Activated CD8-positive, alpha-beta T cell treated with anti-CD3 and anti-CD28 coated beads for 36 hours (primary cell): Measurements from ENCODE around the gene ADGRD2. TPM values are rescaled to one million over a fixed set of nuclear protein-coding genes. Genes with fewer than 3 reads are reported as not detected.
"Not testable (repeated sequence)": the region's sequence is repeated elsewhere in the genome, so short reads cannot be mapped to it uniquely, and the experiment has no call there.

ENCODE experiments used
- ATAC-seq: fragments of 200-7000 bp; cut with Tn5 transposase; one replicate; pipeline ENCODE4 v1.10.0; 2021; ENCODE audit warnings: mild to moderate bottlenecking, moderate library complexity
- CTCF ChIA-PET: fragments of 350-600 bp; sonication (Branson Sonifier 250); formaldehyde crosslinking; loops from one replicate; lab custom pipeline; 2021; ENCODE audit warnings: antibody characterized with exemption; lab: Charles Lee
- POLR2A ChIA-PET: fragments of 350-600 bp; sonication (Branson Sonifier 250); formaldehyde crosslinking; loops from one replicate; lab custom pipeline; 2021; ENCODE audit warnings: antibody characterized with exemption; lab: Charles Lee
- DNase-seq: peaks from one replicate; pipeline ENCODE4 v3.0.0-alpha.2; 2020
- H3K27ac Mint-ChIP-seq: one replicate; pipeline ENCODE4 v1.8.0; 2021; ENCODE audit warnings: mild to moderate bottlenecking, mixed read lengths
- H3K27me3 Mint-ChIP-seq: one replicate; pipeline ENCODE4 v1.8.0; 2021; ENCODE audit warnings: mixed read lengths
- H3K36me3 Mint-ChIP-seq: one replicate; pipeline ENCODE4 v1.8.0; 2021; ENCODE audit warnings: low read depth, mixed read lengths
- H3K4me1 Mint-ChIP-seq: one replicate; pipeline ENCODE4 v1.8.0; 2021; ENCODE audit warnings: low read depth, mixed read lengths
- H3K4me3 Mint-ChIP-seq: one replicate; pipeline ENCODE4 v1.8.0; 2021; ENCODE audit warnings: mild to moderate bottlenecking, moderate library complexity, mixed read lengths
- H3K9me3 Mint-ChIP-seq: one replicate; pipeline ENCODE4 v1.8.0; 2021; ENCODE audit warnings: mixed read lengths
- CTCF ChIP-seq: fragments of 200-600 bp; IDR thresholded peaks from one replicate; pipeline ENCODE4 v1.8.0; 2022; ENCODE audit warnings: antibody characterized with exemption, mild to moderate bottlenecking
- intact Hi-C: fragments of 100-400 bp; cut with micrococcal nuclease; formaldehyde crosslinking; loops from one replicate; pipeline ENCODE4 v1.10.0; 2022
- total RNA-seq, 2 experiments: library from RNA; stranded (reverse); gene quantifications; one replicate each; pipeline ENCODE4 v1.2.3, GENCODE V29; 2021

Gene ADGRD2
- total RNA-seq, 2 experiments from 2014 or later: not detected

GRCh38 chr9:124415852-124416484, 34.3 kb upstream of the ADGRD2 start:
- POLR2A ChIA-PET: no interaction called here
- H3K4me1 Mint-ChIP-seq: peaks cover 30% of the 10 kb centered on the region
- peaks cover 34% of the 10 kb centered on the region for H3K36me3 Mint-ChIP-seq
- intact Hi-C loops: no loop called here
- no peak for TF ChIP-seq CTCF
- no peak for DNase-seq
- peak overlapping the region; percentile 94 for H3K4me3 Mint-ChIP-seq
- no peaks in the 10 kb centered on the region for H3K27me3 Mint-ChIP-seq
- H3K9me3 Mint-ChIP-seq: peaks cover 1% of the 10 kb centered on the region
- CTCF ChIA-PET: interaction anchor here (0.6 to 9.4 kb wide), 2 partner anchors 122 to 1179 kb away, joined by 4 to 93 read pairs; no protein-coding TSS in a partner anchor
- no peak for ATAC-seq
- no peak overlapping the region for H3K27ac Mint-ChIP-seq

GRCh38 chr9:124419832-124420489, 30.3 kb upstream of the ADGRD2 start:
- Mint-ChIP-seq H3K27ac (no peak overlapping the region), H3K4me3 (no peak overlapping the region), H3K9me3 (peaks cover 1% of the 10 kb centered on the region), H3K27me3 (no peaks in the 10 kb centered on the region), H3K36me3 (peaks cover 2% of the 10 kb centered on the region), H3K4me1 (peaks cover 3% of the 10 kb centered on the region)
- ChIA-PET POLR2A (interaction anchor here (0.6 kb wide), 1 partner anchor 154 kb away, joined by 3 read pairs; no protein-coding TSS in a partner anchor), CTCF (interaction anchor here (0.7 to 9.4 kb wide), 20 partner anchors 10 to 294 kb away, joined by 3 to 93 read pairs (median 4); no protein-coding TSS in a partner anchor)
- intact Hi-C loops: loop anchor here (2.0 kb wide), 1 partner anchor 117 kb away; no protein-coding TSS in a partner anchor
- ATAC-seq (no peak), DNase-seq (peak; percentile 8)
- peak; percentile 39 for TF ChIP-seq CTCF

- H3K27ac Mint-ChIP-seq: no peak overlapping the region
- no peak for TF ChIP-seq CTCF
These were observed 29.2 kb upstream of the ADGRD2 start for GRCh38 chr9:124420991-124421543.

GRCh38 chr9:124423155-124423554, 27.1 kb upstream of the ADGRD2 start:
- no peak for DNase-seq
- Mint-ChIP-seq H3K27ac (no peak overlapping the region), H3K4me1 (peaks cover 2% of the 10 kb centered on the region), H3K9me3 (no peaks in the 10 kb centered on the region), H3K27me3 (no peaks in the 10 kb centered on the region), H3K4me3 (no peak overlapping the region), H3K36me3 (no peaks in the 10 kb centered on the region)
- no peak for ATAC-seq
- ChIA-PET CTCF (interaction anchor here (9.4 kb wide), 1 partner anchor 114 kb away, joined by 93 read pairs; no protein-coding TSS in a partner anchor), POLR2A (no interaction called here)
- TF ChIP-seq CTCF: no peak
- intact Hi-C loops: no loop called here

More at GRCh38 chr9:124420991-124421543, 29.2 kb upstream of the ADGRD2 start:
- POLR2A ChIA-PET: no interaction called here
- Mint-ChIP-seq H3K9me3 (no peaks in the 10 kb centered on the region), H3K4me3 (no peak overlapping the region), H3K4me1 (peaks cover 2% of the 10 kb centered on the region), H3K36me3 (no peaks in the 10 kb centered on the region), H3K27me3 (no peaks in the 10 kb centered on the region)
- DNase-seq (no peak), ATAC-seq (no peak)
- CTCF ChIA-PET: interaction anchor here (0.7 to 9.4 kb wide), 12 partner anchors 9 to 196 kb away, joined by 3 to 93 read pairs (median 3); no protein-coding TSS in a partner anchor
- intact Hi-C loops: no loop called here

- CTCF ChIA-PET: no interaction called here
- Mint-ChIP-seq H3K4me3 (no peak overlapping the region), H3K27me3 (no peaks in the 10 kb centered on the region), H3K9me3 (no peaks in the 10 kb centered on the region), H3K4me1 (peaks cover 2% of the 10 kb centered on the region), H3K36me3 (no peaks in the 10 kb centered on the region), H3K27ac (no peak overlapping the region)
- POLR2A ChIA-PET: no interaction called here
- DNase-seq (no peak), ATAC-seq (no peak)
- intact Hi-C loops: no loop called here
- no peak for TF ChIP-seq CTCF
These were observed 26.7 kb upstream of the ADGRD2 start for GRCh38 chr9:124423591-124423990.

GRCh38 chr9:124425733-124426132, 24.5 kb upstream of the ADGRD2 start:
- H3K27ac Mint-ChIP-seq, H3K4me1 Mint-ChIP-seq, DNase-seq, H3K36me3 Mint-ChIP-seq, H3K9me3 Mint-ChIP-seq, H3K27me3 Mint-ChIP-seq, ATAC-seq, intact Hi-C loops, CTCF ChIA-PET, POLR2A ChIA-PET, H3K4me3 Mint-ChIP-seq: not testable (repeated sequence)
